ENCODE data around the gene PLGLB1. TPM values are rescaled to one million over a fixed set of nuclear protein-coding genes. Genes with fewer than 3 reads are reported as not detected.
A peak's percentile ranks its signal among the peaks of the same experiment; 100 is the strongest.
"Not testable (repeated sequence)": the region's sequence is repeated elsewhere in the genome, so short reads cannot be mapped to it uniquely, and the experiment has no call there.

The PLGLB1 gene
- total and polyA plus RNA-seq, 9 of the 15 experiments (the other 6 are each of a cell fraction or from before 2014, with no cell fraction given), result 0.14 TPM; not detected in 8

- H3K79me2 ChIP-seq (ENCODE audit: control insufficient read depth, insufficient read depth, low read length); H3K36me3 ChIP-seq (ENCODE audit: control insufficient read depth, insufficient read depth, low read length); BruUV-seq (replicated peaks); H3K4me2 ChIP-seq (ENCODE audit: insufficient read depth, low read length); H2AFZ ChIP-seq (ENCODE audit: low read depth, low read length); H3K9me3 ChIP-seq (replicated peaks; ENCODE audit: control insufficient read depth, insufficient read depth, low read depth, low read length); H3K4me1 ChIP-seq (replicated peaks in 1 of 2; ENCODE audit: control insufficient read depth in 2 of 2, insufficient read depth in 2 of 2, low read length in 2 of 2); ATAC-seq; H3K4me3 ChIP-seq; POLR2A ChIA-PET; H3K9ac ChIP-seq (ENCODE audit: insufficient read depth in 1 of 2, low read depth in 2 of 2, low read length in 2 of 2); CTCF ChIA-PET (ENCODE audit: low intra/inter-chr PET ratio); H3K27ac ChIP-seq (ENCODE audit: extremely low read depth, low read depth, low read length); H4K20me1 ChIP-seq (replicated peaks; ENCODE audit: control insufficient read depth, insufficient read depth, low read length); H3K9me1 ChIP-seq (ENCODE audit: control insufficient read depth, insufficient read depth, low read length); intact Hi-C loops (cut with micrococcal nuclease); FAIRE-seq; DNase-seq (ENCODE audit: extremely low read depth in 1 of 4, low spot score in 3 of 4); H3K27me3 ChIP-seq (ENCODE audit: control insufficient read depth in 2 of 2, insufficient read depth in 2 of 2, low read length in 2 of 2): not testable (repeated sequence)
- WGBS (ENCODE audit: insufficient coverage, low coverage, missing lambda C conversion rate), result 80% methylated on average over 2 of the region's 4 CpGs
- in situ Hi-C loops (cut with MboI), result loop anchor here (25.0 kb wide), 2 partner anchors 292 to 667 kb away; no protein-coding TSS in a partner anchor
Measured at GRCh38 chr2:87054375-87054774, 32.7 kb upstream of the PLGLB1 start.

DNA sequence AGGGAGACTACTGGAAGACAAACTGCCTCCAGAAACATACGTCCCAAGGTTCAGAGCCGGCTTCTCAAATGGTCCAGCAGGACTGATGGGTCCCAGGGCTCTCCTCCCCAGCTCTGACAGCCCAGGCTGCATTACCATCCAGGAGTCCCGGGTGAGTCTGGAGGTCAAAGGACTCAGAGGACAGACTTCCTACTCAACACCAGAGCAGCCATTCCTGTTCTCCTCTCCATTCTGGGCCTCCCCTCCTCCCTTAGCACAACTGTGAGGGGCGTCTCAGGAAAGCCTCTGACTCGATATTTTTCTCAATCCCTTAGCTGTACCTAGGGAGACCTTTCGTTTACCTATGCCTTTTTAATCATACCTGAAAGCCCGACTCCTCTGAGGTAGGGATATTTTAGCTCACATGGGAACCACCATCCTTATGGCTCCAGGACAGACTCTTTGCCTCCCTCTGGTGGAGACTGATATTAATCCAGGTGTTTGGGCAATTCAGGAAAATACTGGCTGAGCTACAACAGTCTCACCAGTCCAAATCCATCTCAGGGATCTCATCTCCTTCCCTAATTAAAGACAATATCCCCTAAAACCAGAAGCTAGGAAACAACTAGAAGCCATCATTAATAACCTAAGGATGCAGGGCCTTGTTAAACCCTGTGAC, 19.8 kb upstream of the PLGLB1 start:
- no CpG with 5 or more reads among the region's 7 CpGs for WGBS (ENCODE audit: insufficient coverage, low coverage, missing lambda C conversion rate)
- POLR2A ChIA-PET; H3K27ac ChIP-seq (ENCODE audit: extremely low read depth, low read depth, low read length); DNase-seq (ENCODE audit: extremely low read depth in 1 of 4, low spot score in 3 of 4); H3K4me2 ChIP-seq (ENCODE audit: insufficient read depth, low read length); H4K20me1 ChIP-seq (replicated peaks; ENCODE audit: control insufficient read depth, insufficient read depth, low read length); FAIRE-seq; H3K9me1 ChIP-seq (ENCODE audit: control insufficient read depth, insufficient read depth, low read length); intact Hi-C loops (cut with micrococcal nuclease); H3K4me3 ChIP-seq; H3K36me3 ChIP-seq (ENCODE audit: control insufficient read depth, insufficient read depth, low read length); H3K4me1 ChIP-seq (replicated peaks in 1 of 2; ENCODE audit: control insufficient read depth in 2 of 2, insufficient read depth in 2 of 2, low read length in 2 of 2); CTCF ChIA-PET (ENCODE audit: low intra/inter-chr PET ratio); H2AFZ ChIP-seq (ENCODE audit: low read depth, low read length); in situ Hi-C loops (cut with MboI); BruUV-seq (replicated peaks); H3K9me3 ChIP-seq (replicated peaks; ENCODE audit: control insufficient read depth, insufficient read depth, low read depth, low read length); H3K79me2 ChIP-seq (ENCODE audit: control insufficient read depth, insufficient read depth, low read length); H3K9ac ChIP-seq (ENCODE audit: insufficient read depth in 1 of 2, low read depth in 2 of 2, low read length in 2 of 2); H3K27me3 ChIP-seq (ENCODE audit: control insufficient read depth in 2 of 2, insufficient read depth in 2 of 2, low read length in 2 of 2): not testable (repeated sequence)
- ATAC-seq, result peak; percentile 85

DNA sequence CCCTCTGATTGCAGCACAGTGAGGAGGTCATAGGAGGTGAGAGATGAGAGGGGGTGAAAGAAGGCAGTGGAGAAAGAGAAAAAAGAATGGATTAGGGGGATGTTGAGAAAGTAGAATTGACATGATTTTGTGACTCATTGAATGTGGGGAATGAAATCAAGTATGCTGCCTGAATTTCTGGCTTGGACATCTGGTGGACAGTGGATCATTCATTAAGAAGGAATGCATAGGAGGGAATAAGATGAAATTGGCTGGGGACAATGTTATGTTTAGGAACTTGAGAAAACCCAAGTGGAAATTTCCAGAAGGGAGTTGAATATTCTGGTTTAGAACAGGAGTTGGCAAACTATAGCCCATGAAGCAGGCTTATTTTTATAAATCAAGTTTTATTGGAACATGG, 7.0 kb upstream of the PLGLB1 start:
- DNase-seq (ENCODE audit: extremely low read depth in 1 of 4, low spot score in 3 of 4); in situ Hi-C loops (cut with MboI); H3K4me1 ChIP-seq (replicated peaks in 1 of 2; ENCODE audit: control insufficient read depth in 2 of 2, insufficient read depth in 2 of 2, low read length in 2 of 2); H3K27me3 ChIP-seq (ENCODE audit: control insufficient read depth in 2 of 2, insufficient read depth in 2 of 2, low read length in 2 of 2); H3K4me3 ChIP-seq; H3K9ac ChIP-seq (ENCODE audit: insufficient read depth in 1 of 2, low read depth in 2 of 2, low read length in 2 of 2); H3K79me2 ChIP-seq (ENCODE audit: control insufficient read depth, insufficient read depth, low read length); H3K4me2 ChIP-seq (ENCODE audit: insufficient read depth, low read length); H3K9me3 ChIP-seq (replicated peaks; ENCODE audit: control insufficient read depth, insufficient read depth, low read depth, low read length); CTCF ChIA-PET (ENCODE audit: low intra/inter-chr PET ratio); H3K9me1 ChIP-seq (ENCODE audit: control insufficient read depth, insufficient read depth, low read length); H3K27ac ChIP-seq (ENCODE audit: extremely low read depth, low read depth, low read length); H4K20me1 ChIP-seq (replicated peaks; ENCODE audit: control insufficient read depth, insufficient read depth, low read length); intact Hi-C loops (cut with micrococcal nuclease); FAIRE-seq; H3K36me3 ChIP-seq (ENCODE audit: control insufficient read depth, insufficient read depth, low read length); BruUV-seq (replicated peaks); H2AFZ ChIP-seq (ENCODE audit: low read depth, low read length); ATAC-seq; POLR2A ChIA-PET: not testable (repeated sequence)

DNA sequence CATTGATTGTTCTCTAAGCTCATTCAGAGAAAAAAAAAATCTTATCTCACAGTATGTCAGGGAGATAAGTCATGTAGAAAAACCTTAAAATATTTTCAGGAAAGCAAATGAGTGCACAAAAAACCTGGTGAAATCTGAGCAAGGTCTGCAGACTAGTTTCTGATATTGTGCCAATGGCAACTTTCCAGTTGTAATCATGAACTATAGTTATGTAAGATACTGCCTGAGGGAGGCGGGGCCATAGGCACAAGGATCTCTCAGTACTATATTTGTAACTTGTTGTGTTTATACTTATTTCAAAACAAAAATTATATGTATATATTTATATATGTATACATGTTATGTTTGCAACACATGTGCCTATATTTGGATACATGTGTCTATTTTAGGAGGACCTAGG, 5.2 kb upstream of the PLGLB1 start:
- POLR2A ChIA-PET; H3K27me3 ChIP-seq (ENCODE audit: control insufficient read depth in 2 of 2, insufficient read depth in 2 of 2, low read length in 2 of 2); H3K4me1 ChIP-seq (replicated peaks in 1 of 2; ENCODE audit: control insufficient read depth in 2 of 2, insufficient read depth in 2 of 2, low read length in 2 of 2); intact Hi-C loops (cut with micrococcal nuclease); H3K79me2 ChIP-seq (ENCODE audit: control insufficient read depth, insufficient read depth, low read length); FAIRE-seq; DNase-seq (ENCODE audit: extremely low read depth in 1 of 4, low spot score in 3 of 4); H2AFZ ChIP-seq (ENCODE audit: low read depth, low read length); ATAC-seq; H3K4me3 ChIP-seq; in situ Hi-C loops (cut with MboI); H3K9ac ChIP-seq (ENCODE audit: insufficient read depth in 1 of 2, low read depth in 2 of 2, low read length in 2 of 2); H3K36me3 ChIP-seq (ENCODE audit: control insufficient read depth, insufficient read depth, low read length); CTCF ChIA-PET (ENCODE audit: low intra/inter-chr PET ratio); H3K27ac ChIP-seq (ENCODE audit: extremely low read depth, low read depth, low read length); H3K9me1 ChIP-seq (ENCODE audit: control insufficient read depth, insufficient read depth, low read length); H4K20me1 ChIP-seq (replicated peaks; ENCODE audit: control insufficient read depth, insufficient read depth, low read length); H3K9me3 ChIP-seq (replicated peaks; ENCODE audit: control insufficient read depth, insufficient read depth, low read depth, low read length); H3K4me2 ChIP-seq (ENCODE audit: insufficient read depth, low read length); BruUV-seq (replicated peaks): not testable (repeated sequence)
- no CpG with 5 or more reads among the region's 1 CpG for WGBS (ENCODE audit: insufficient coverage, low coverage, missing lambda C conversion rate)

Measured in K562 (cell line).